Prostate gland (tissue), 2 donors: ENCODE data around the gene FARP1.

Source experiments
- POLR2AphosphoS5 ChIP-seq: sonication (generic); formaldehyde crosslinking; IDR thresholded peaks from one replicate; pipeline ENCODE4 v1.6.1; 2017; ENCODE audit warnings: antibody characterized with exemption
- TF ChIP-seq, protein P1 (sequence below), 4 experiments: fragments of 200-600 bp in 2 of 4; fragments of 450-650 bp in 2 of 4; sonication (generic) in 2 of 4; IDR thresholded peaks; 1 replicate in 3 of 4; 2 replicates in 1 of 4; pipeline ENCODE4 v1.5.1; 2016 to 2019; ENCODE audit warnings: antibody characterized with exemption in 4 of 4, mild to moderate bottlenecking in 2 of 4, moderate library complexity in 2 of 4

DNA sequence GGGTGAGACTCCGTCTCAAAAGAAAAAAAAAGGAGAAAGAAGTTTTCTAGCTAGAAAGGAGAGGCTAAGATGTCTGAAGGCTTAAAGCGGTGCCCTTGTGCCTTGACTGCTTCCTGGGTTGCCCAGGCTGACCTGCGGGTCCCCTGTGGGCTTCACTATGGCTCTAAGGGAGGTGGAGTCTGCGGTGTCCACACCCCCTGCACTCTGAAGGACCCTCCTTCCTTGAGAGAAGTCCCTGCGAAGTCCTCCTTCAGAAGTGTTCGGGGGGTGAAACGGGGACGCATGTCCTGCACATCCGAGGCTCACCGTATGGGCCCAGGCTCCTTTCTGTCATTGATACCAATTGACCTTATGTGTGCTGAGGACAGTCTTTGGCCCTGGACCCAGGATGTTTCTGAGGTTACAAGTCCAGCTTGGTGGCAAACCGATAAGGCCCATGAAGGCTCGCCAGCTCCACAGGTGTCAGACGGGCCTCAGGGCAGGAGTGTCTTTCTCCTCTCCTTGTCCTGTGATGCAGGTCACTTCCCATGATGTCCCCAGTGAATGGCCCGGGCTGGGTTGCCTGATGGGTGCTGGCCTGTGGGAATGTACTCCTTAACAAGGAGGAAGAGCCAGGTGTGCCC lies 45.8 kb downstream of the FARP1 start:
- TF ChIP-seq, protein P1, sequence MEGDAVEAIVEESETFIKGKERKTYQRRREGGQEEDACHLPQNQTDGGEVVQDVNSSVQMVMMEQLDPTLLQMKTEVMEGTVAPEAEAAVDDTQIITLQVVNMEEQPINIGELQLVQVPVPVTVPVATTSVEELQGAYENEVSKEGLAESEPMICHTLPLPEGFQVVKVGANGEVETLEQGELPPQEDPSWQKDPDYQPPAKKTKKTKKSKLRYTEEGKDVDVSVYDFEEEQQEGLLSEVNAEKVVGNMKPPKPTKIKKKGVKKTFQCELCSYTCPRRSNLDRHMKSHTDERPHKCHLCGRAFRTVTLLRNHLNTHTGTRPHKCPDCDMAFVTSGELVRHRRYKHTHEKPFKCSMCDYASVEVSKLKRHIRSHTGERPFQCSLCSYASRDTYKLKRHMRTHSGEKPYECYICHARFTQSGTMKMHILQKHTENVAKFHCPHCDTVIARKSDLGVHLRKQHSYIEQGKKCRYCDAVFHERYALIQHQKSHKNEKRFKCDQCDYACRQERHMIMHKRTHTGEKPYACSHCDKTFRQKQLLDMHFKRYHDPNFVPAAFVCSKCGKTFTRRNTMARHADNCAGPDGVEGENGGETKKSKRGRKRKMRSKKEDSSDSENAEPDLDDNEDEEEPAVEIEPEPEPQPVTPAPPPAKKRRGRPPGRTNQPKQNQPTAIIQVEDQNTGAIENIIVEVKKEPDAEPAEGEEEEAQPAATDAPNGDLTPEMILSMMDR (IDR thresholded peaks at IDR 0.05), result no peak
- no peak for TF ChIP-seq POLR2AphosphoS5
